ENCODE data around the gene ETFDH.

Gene ETFDH

DNA sequence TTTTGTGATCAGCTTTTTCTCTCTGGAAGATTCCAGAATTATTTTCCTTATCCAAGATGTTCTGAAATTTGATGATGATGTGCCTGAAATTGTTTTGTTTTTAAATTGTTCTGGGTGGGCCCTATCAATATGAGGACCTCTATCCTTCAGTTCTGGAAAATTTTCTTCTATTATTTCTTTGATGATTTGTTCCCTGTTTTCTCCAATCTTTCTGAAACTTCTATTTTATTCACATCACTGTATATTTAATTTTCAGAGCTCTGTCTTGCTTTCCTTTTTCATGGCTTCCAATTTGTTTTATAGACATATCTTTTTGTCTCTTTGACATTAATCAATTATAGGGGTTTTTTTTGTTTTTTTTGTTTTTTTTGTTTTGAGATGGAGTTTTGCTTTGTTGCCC is 84.5 kb downstream of the ETFDH start:
- DNase-seq: no peak

DNA sequence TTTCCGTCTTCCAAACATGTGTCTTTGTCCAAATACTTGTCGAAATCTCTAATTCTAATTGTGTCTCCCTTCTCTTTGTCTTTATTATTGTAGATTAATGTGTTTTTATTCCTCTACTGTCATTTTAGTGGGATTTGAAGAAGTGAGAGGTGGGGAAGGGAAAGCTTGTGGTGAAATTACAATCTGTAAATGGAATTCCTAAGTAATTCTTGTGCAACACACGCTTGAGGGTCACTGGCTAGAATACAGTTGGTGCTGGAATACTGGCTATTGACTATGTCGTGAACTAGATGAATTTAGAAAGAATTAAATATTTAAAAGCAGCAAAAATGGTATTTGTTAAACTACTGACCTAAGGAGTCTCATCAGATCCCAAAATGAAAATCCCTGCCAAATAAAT is 86.0 kb downstream of the ETFDH start:
- DNase-seq: no peak

DNA sequence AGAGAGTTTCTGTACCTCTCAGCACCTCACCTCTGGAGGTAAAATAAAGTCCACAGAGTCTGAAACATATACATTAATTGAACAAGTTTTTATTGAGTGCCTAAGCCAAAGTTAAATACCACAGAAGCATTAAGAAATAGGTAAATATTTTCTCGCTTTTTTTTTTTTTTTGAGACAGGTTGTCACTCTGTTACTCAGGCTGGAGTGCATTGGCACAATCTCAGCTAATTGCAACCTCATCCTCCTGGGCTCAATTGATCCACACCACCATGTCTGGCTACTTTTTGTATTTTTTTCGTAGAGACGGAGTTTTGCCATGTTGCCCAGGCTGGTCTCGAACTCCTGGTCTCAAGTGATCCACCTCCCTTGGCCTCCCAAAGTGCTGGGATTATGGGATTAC is 86.6 kb downstream of the ETFDH start:
- no peak for DNase-seq

Measured in OCI-M1 (cell line).